DOHH2 (cell line): Measurements from ENCODE around the gene SCN1B.

Experiments used
- H3F3A ChIP-seq: fragments of 200-600 bp; sonication (generic), shearing (Covaris generic); 2 replicates; pipeline ENCODE4 v1.6.0; 2016; ENCODE audit warnings: antibody characterized with exemption, mild to moderate bottlenecking; ENCODE audit not compliant: control insufficient read depth, insufficient read depth
- H3K27ac ChIP-seq: fragments of 200-600 bp; sonication (generic); 2 replicates; pipeline ENCODE4 v1.5.1; 2014; ENCODE audit warnings: low read depth, mild to moderate bottlenecking, low read length, moderate library complexity
- H3K27me3 ChIP-seq: fragments of 200-600 bp; sonication (generic); 2 replicates; pipeline ENCODE4 v1.6.1; 2014; ENCODE audit warnings: mild to moderate bottlenecking, low read length, mixed read lengths; ENCODE audit not compliant: control insufficient read depth
- H3K36me3 ChIP-seq: fragments of 200-600 bp; sonication (generic); 2 replicates; pipeline ENCODE4 v1.6.1; 2014; ENCODE audit warnings: mild to moderate bottlenecking, low read length, moderate library complexity, mixed read lengths; ENCODE audit not compliant: control insufficient read depth
- H3K4me1 ChIP-seq: fragments of 200-600 bp; sonication (generic); 2 replicates; pipeline ENCODE4 v1.6.1; 2014; ENCODE audit warnings: mild to moderate bottlenecking, low read length, mixed read lengths; ENCODE audit not compliant: control insufficient read depth
- H3K4me2 ChIP-seq: fragments of 200-600 bp; sonication (generic); 2 replicates; pipeline ENCODE4 v1.6.0; 2014; ENCODE audit warnings: mild to moderate bottlenecking, low read length, moderate library complexity
- H3K4me3 ChIP-seq: fragments of 200-600 bp; sonication (generic); 2 replicates; pipeline ENCODE4 v1.5.1; 2014; ENCODE audit warnings: mild to moderate bottlenecking, low read length, mixed read lengths
- H3K79me2 ChIP-seq: fragments of 200-600 bp; sonication (generic); 2 replicates; pipeline ENCODE4 v1.6.1; 2014; ENCODE audit warnings: mild to moderate bottlenecking, low read length, mixed read lengths; ENCODE audit not compliant: control insufficient read depth
- H3K9me2 ChIP-seq: fragments of 200-600 bp; sonication (generic); replicated peaks from 2 replicates; pipeline ENCODE4 v1.6.1; 2014; ENCODE audit warnings: mild to moderate bottlenecking, low read length, mixed read lengths; ENCODE audit not compliant: control insufficient read depth
- H3K9me3 ChIP-seq: fragments of 200-600 bp; sonication (generic); 2 replicates; pipeline ENCODE4 v1.6.1; 2014; ENCODE audit warnings: antibody characterized with exemption, low read length, mixed read lengths; ENCODE audit not compliant: control insufficient read depth, insufficient read depth
- H4K20me1 ChIP-seq: fragments of 200-600 bp; sonication (generic); 2 replicates; pipeline ENCODE4 v1.6.0; 2014; ENCODE audit warnings: low read depth, mild to moderate bottlenecking, antibody characterized with exemption, low read length, moderate library complexity; ENCODE audit not compliant: control insufficient read depth, insufficient read depth
- CTCF ChIP-seq: fragments of 200-600 bp; sonication (generic); IDR thresholded peaks from one replicate; pipeline ENCODE4 v1.5.1; 2014; ENCODE audit warnings: antibody characterized with exemption, mild to moderate bottlenecking, low read depth, low read length; ENCODE audit not compliant: poor library complexity, severe bottlenecking
- EZH2phosphoT487 ChIP-seq: fragments of 200-600 bp; sonication (generic); IDR thresholded peaks from 2 replicates; pipeline ENCODE4 v1.6.1; 2017; ENCODE audit warnings: borderline replicate concordance, mild to moderate bottlenecking, antibody characterized with exemption, low read length, moderate library complexity, mixed read lengths

SCN1B gene

GRCh38 chr19:35073941-35074340 is 43.7 kb downstream of the SCN1B start:
- Histone ChIP-seq H3K4me3 (no peak overlapping the region), H3K36me3 (no peaks in the 10 kb centered on the region), H3K79me2 (no peaks in the 10 kb centered on the region), H3F3A (0 out of 2 replicates have a peak, but pooled peaks cover 3% of the 10 kb centered on the region), H3K9me2 (no peaks in the 10 kb centered on the region), H3K27me3 (no peaks in the 10 kb centered on the region), H4K20me1 (no peaks in the 10 kb centered on the region), H3K4me1 (peaks cover 32% of the 10 kb centered on the region), H3K4me2 (no peak overlapping the region), H3K9me3 (no peaks in the 10 kb centered on the region), H3K27ac (no peak overlapping the region)
- TF ChIP-seq EZH2phosphoT487: no peak
- TF ChIP-seq CTCF: no peak

- Histone ChIP-seq H3K27me3 (no peaks in the 10 kb centered on the region), H4K20me1 (no peaks in the 10 kb centered on the region), H3F3A (0 out of 2 replicates have a peak, but pooled peaks cover 2% of the 10 kb centered on the region), H3K79me2 (no peaks in the 10 kb centered on the region), H3K4me1 (peaks cover 25% of the 10 kb centered on the region), H3K9me2 (no peaks in the 10 kb centered on the region), H3K36me3 (no peaks in the 10 kb centered on the region), H3K9me3 (no peaks in the 10 kb centered on the region), H3K4me3 (no peak overlapping the region), H3K4me2 (no peak overlapping the region), H3K27ac (no peak overlapping the region)
- TF ChIP-seq EZH2phosphoT487 (no peak), CTCF (no peak)
These were observed 44.3 kb downstream of the SCN1B start for GRCh38 chr19:35074426-35075201.

GRCh38 chr19:35075202-35076025 is 45.1 kb downstream of the SCN1B start:
- no peak for TF ChIP-seq EZH2phosphoT487
- no peak for TF ChIP-seq CTCF
- Histone ChIP-seq H3K27ac (no peak overlapping the region), H3K4me1 (peaks cover 21% of the 10 kb centered on the region), H3K9me3 (no peaks in the 10 kb centered on the region), H3K9me2 (no peaks in the 10 kb centered on the region), H3F3A (no peaks in the 10 kb centered on the region), H3K27me3 (no peaks in the 10 kb centered on the region), H3K36me3 (no peaks in the 10 kb centered on the region), H4K20me1 (no peaks in the 10 kb centered on the region), H3K4me2 (no peak overlapping the region), H3K79me2 (no peaks in the 10 kb centered on the region), H3K4me3 (no peak overlapping the region)
